ENCODE results near the gene TRAPPC6A.

The TRAPPC6A gene

GRCh38 chr19:45177817-45178261 is at the start of gene TRAPPC6A:
Gene TRAPPC6A (minus strand): TSS chr19:45178237. CDS start chr19:45178218, 19 bp downstream.
- Histone ChIP-seq H3K27ac (peak within 1 kb of the TSS; percentile 85 to 96 (median 91)), H3K4me3 (peak within 1 kb of the TSS; percentile 62 to 88 (median 76))

- no peak overlapping the region for H3K27ac ChIP-seq
- no peak overlapping the region for H3K4me3 ChIP-seq
These were observed 46.6 kb upstream of the TRAPPC6A start for GRCh38 chr19:45224645-45225044.

GRCh38 chr19:45223879-45224278 is 45.8 kb upstream of the TRAPPC6A start:
- Histone ChIP-seq H3K27ac (no peak overlapping the region), H3K4me3 (no peak overlapping the region)

- H3K4me3 ChIP-seq, result no peak overlapping the region
- no peak overlapping the region for H3K27ac ChIP-seq
These were observed 44.7 kb upstream of the TRAPPC6A start for GRCh38 chr19:45222724-45223123.

- Histone ChIP-seq H3K4me3 (no peak overlapping the region), H3K27ac (no peak overlapping the region)
These were observed 41.1 kb upstream of the TRAPPC6A start for GRCh38 chr19:45218911-45219743.

- no peak overlapping the region for H3K27ac ChIP-seq
These were observed 40.4 kb upstream of the TRAPPC6A start for GRCh38 chr19:45218426-45218825.

GRCh38 chr19:45217957-45218334 is 39.9 kb upstream of the TRAPPC6A start:
- H3K4me3 ChIP-seq, result no peak overlapping the region
- no peak overlapping the region for H3K27ac ChIP-seq

More at GRCh38 chr19:45218426-45218825, 40.4 kb upstream of the TRAPPC6A start:
- H3K4me3 ChIP-seq, result no peak overlapping the region

- H3K4me3 ChIP-seq, result no peak overlapping the region
- H3K27ac ChIP-seq, result no peak overlapping the region
These were observed 39.3 kb upstream of the TRAPPC6A start for GRCh38 chr19:45217193-45217956.

- no peak overlapping the region for H3K4me3 ChIP-seq
- no peak overlapping the region for H3K27ac ChIP-seq
These were observed 38.6 kb upstream of the TRAPPC6A start for GRCh38 chr19:45216667-45217066.

GRCh38 chr19:45215391-45216191 is 37.6 kb upstream of the TRAPPC6A start:
- peak overlapping the region in 2 of 21 experiments; percentile 31 to 47 for H3K27ac ChIP-seq

GRCh38 chr19:45213031-45213430 is 35.0 kb upstream of the TRAPPC6A start:
- Histone ChIP-seq H3K4me3 (no peak overlapping the region), H3K27ac (peak overlapping the region in 6 of 21 experiments; percentile 29 to 38 (median 34))

More at GRCh38 chr19:45215391-45216191, 37.6 kb upstream of the TRAPPC6A start:
- H3K4me3 ChIP-seq, result peak overlapping the region in 1 of 7 experiments; percentile 16

GRCh38 chr19:45211751-45212381 is 33.8 kb upstream of the TRAPPC6A start:
- no peak overlapping the region for H3K4me3 ChIP-seq
- peak overlapping the region in 2 of 21 experiments; percentile 11 to 33 for H3K27ac ChIP-seq

- no peak overlapping the region for H3K4me3 ChIP-seq
- H3K27ac ChIP-seq, result no peak overlapping the region
These were observed 28.3 kb upstream of the TRAPPC6A start for GRCh38 chr19:45206328-45206727.

- no peak overlapping the region for H3K27ac ChIP-seq
- no peak overlapping the region for H3K4me3 ChIP-seq
These were observed 27.8 kb upstream of the TRAPPC6A start for GRCh38 chr19:45205810-45206209.

- Histone ChIP-seq H3K4me3 (no peak overlapping the region), H3K27ac (peak overlapping the region in 7 of 21 experiments; percentile 11 to 55 (median 40))
These were observed 24.6 kb upstream of the TRAPPC6A start for GRCh38 chr19:45202637-45203036.

- Histone ChIP-seq H3K4me3 (no peak overlapping the region), H3K27ac (no peak overlapping the region)
These were observed 22.5 kb upstream of the TRAPPC6A start for GRCh38 chr19:45200568-45200967.

GRCh38 chr19:45195764-45196163 is 17.7 kb upstream of the TRAPPC6A start:
- Histone ChIP-seq H3K27ac (peak overlapping the region in 1 of 21 experiments; percentile 35), H3K4me3 (no peak overlapping the region)

GRCh38 chr19:45191375-45191774 is 13.3 kb upstream of the TRAPPC6A start:
- H3K27ac ChIP-seq, result peak overlapping the region in 2 of 21 experiments; percentile 31 to 69
- H3K4me3 ChIP-seq, result no peak overlapping the region

GRCh38 chr19:45189971-45190370 is 11.9 kb upstream of the TRAPPC6A start:
- Histone ChIP-seq H3K4me3 (no peak overlapping the region), H3K27ac (no peak overlapping the region)
